Globus pallidus (tissue), 1 donor: Measurements from ENCODE around the gene DDIT4.
"Not testable (repeated sequence)": the region's sequence is repeated elsewhere in the genome, so short reads cannot be mapped to it uniquely, and the experiment has no call there.

Experiments
- DNase-seq: peaks from one replicate; pipeline ENCODE4 v3.0.0-alpha.2; 2015; ENCODE audit warnings: low spot score

Gene DDIT4

DNA sequence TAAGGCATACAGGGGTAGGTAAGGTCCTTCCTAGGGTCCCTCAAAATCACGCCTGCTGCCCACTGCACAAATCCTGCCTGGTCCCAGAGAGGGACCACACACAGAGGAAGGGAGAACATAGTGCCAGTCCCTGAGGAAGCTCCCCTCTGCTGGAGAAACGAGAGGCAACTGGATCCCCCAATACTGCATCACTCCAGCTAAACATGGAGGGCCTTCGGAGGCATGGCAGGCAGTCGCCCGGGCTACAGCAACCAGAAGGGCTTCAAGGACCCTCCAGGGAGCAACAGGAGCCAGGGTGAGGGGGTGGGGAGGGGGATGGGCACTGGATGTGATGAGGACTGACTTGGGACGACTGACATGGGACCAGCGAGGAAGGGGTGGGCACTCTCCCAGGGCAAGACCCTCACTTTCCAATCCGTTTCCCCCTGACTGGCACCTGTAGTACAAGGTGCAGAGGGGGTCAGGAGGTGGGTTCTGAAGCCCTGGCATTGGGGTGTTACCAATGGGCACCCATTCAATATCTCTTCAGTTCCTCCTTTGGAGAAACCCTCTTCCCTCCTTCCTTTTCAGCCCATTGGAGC is 21.7 kb downstream of the DDIT4 start:
- DNase-seq = no peak

GRCh38 chr10:72296829-72297280 is 23.1 kb downstream of the DDIT4 start:
- DNase-seq = not testable (repeated sequence)

- DNase-seq = peak; percentile 57
Observed at GRCh38 chr10:72297281-72297804, 23.6 kb downstream of the DDIT4 start.

DNA sequence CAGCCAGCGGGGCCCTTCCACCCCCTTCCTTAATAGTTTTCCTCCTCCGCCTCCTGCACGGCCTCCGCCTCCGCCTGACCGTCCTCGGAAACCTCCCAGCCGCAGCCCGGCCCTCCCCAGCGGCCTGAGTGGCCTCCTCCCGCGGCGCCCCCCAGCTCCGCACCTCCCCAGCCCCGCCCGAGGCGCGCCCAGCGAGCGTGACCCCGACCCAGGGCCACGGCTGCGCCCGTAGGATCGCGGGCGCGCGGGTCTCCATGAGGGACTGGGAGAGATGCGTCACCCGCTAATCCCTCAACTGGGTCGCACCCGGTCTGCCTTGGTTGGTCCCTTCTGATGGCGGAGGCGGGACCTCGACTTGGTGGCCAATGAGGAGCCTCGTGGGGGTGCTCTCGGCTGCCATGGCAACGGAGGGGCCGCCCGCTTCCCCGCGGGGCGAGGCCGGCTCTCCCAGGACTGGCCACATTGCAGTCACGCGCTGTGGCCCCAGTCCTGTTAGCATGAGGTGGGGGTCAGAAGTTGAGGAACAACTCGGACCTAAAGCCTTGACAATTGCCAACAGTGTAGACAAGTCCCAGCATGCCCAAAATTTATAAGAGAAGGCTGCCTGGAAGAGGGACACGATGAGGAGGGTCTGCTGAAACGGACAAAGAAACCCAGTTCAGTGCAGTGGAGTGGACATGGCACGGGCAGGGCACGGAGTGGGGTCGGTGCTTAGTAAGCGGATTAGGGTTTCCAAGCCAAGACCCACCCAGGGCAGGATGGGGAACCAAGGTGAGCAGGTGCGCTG is 24.3 kb downstream of the DDIT4 start:
- DNase-seq = peak; percentile 98

DNA sequence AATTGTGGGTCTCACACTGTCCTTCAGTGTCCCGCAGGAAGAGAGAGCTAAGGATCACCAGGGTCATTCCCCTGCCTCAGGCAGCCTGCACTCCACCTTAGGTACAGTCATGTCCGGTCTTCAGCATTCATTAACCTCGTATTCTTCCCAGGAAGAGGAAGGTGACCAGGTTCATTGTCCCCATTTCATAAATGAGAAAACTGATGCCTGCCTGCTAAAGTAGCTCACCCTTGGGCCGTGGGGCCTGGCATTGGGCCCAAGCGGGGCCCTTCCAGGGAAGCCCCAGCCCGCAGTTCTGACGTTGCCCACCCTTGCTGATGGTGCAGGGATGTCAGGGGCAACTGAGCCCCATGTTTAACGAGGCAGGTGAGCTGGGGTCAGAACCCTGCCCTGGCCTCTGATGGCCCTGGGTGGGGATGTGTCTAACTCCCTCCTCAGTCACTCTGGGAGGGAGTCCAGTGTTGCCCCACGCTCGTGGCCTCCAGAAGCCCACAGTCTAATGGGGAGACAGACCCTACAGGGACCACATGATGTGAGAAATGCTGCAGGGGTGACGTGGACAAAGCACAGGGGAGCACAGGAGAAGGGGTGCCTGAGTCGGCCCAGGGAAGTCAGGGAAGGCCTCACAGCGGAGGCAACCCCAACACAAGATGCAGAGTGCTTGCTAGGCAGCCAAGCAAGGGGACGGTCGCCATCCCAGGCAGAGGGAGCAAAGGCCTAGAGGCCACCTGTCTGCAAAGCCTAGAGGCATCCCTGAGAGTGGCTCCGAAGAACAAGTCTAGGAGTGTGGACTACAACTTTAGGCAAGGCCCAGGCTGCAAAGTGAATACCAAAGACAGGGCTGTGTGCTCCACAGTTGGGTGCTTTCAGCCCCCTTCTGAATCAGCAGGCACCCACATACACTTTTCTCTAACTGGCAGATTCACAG is 25.1 kb downstream of the DDIT4 start:
- DNase-seq = no peak

DNA sequence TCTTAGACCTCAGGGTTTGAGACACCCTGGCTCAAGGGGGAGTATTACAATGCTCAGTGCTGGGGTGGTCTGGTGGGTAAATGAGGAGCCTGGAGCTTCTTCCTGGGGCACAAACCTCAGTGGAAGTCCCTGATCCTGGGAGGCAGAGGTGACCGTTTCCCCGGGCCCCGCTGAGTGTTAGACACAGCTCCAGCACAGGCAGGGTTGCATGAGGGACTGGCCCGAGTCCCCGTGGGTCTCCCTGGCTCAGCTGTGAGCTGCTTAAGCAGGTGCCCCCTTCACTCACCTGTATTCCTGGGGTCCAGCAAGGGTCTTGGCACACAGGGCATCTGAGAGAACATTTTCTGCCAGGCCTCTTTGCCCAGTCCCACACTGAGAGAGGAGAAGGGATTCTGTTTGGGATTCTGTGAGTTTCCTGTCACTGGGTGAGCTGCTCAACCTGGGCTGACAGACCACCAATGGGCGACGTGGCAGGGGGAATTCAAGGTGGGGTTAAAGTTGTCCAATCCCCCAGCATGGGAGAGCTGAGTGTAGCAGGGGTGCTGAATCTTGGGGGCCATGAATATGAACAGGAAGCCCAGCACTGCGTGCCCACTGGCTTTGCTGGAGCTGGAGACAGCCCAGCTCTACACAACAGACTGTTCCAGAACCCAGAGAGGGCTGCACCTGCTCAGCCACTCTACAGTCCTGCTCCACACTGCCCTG is 29.9 kb downstream of the DDIT4 start:
- DNase-seq = no peak

DNA sequence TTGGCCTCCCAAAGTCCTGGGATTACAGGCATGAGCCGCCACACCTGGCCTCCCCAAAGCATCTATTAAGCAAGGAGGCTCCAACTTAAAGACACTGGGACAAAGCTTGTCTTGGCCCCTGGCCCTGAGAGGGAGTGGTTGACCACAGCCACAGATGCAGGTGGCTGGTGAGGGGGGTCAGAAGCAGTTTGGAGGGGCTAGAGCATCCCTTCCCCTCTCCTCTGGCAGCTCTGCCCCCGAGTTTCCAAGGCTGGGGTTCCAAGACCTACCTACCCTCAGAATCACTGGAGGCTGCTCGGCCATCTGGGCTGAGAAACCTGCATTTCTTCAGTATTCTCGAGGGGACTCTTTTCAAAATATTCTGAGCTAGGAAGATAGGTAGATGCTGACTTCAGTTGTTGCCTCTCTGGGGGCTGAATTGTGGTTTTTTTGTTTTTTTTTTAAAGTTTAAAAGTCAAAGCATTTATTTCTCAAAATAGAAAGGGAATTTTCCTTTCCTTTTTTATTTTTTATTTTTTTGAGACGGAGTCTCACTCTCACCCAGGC is 32.6 kb downstream of the DDIT4 start:
- no peak for DNase-seq

- DNase-seq = not testable (repeated sequence)
Observed at GRCh38 chr10:72307711-72308110, 34.0 kb downstream of the DDIT4 start.

DNA sequence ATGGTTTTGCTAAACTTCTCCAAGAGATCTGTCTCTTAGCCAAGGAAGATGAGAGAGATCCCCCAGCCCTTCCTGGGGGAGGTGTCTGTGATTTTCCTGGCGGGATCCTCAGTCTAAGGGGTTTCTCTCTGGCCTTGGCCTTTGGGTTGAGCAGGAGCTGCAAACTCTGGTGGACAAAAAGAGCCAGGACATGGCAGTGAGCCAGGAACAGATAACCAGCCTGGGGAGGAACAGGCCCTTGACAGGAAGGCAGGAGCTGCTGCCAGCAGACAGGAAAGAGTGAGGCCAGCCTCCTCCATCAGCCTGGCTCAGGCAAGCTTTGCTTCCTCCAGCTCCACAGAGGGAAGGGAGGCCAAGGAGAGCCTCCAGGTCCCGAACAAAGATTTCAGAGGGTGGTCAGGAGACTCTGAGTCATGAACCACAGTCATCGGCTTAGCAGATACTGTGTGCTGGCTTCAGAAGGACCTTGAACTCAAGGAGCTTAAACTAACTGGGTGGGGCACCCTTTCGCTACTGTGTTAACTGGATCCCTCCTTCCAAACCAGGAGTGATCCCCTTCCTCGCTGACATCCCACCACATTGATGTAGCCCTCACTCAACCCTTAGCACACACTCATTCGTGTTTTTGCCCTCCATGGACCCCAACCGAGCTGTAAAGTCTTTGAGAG is 34.7 kb downstream of the DDIT4 start:
- no peak for DNase-seq

GRCh38 chr10:72309290-72310240 is 35.8 kb downstream of the DDIT4 start:
- peak; percentile 80 for DNase-seq

GRCh38 chr10:72310241-72310633 is 36.5 kb downstream of the DDIT4 start:
- DNase-seq = no peak

- no peak for DNase-seq
Observed at GRCh38 chr10:72310636-72311035, 36.9 kb downstream of the DDIT4 start.

GRCh38 chr10:72311667-72312066 is 37.9 kb downstream of the DDIT4 start:
- no peak for DNase-seq

DNA sequence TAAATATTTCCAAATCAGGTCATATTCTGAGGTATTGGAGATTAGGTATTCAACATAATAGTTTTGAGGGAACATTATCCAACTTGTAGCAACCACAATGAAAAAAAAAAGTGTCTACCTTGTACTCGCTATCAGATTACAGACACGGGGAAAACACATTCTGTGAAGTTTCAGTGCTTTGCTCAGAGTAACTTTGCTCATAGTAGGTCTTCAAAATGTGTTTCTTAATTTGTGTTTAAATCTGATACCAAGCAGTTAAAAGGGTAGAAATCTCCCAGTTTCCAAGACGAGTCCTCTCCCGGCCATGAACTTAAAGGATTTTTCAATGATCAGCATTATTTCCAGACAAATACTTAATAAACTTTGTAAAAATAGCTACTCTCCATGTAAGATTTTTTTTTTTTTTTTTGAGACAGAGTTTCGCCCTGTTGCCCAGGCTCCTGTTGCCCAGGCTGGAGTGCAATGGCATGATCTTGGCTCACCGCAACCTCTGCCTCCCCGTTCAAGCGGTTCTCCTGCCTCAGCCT is 39.2 kb downstream of the DDIT4 start:
- no peak for DNase-seq

- DNase-seq = no peak
Observed at GRCh38 chr10:72314263-72314662, 40.5 kb downstream of the DDIT4 start.

- DNase-seq = no peak
Observed at GRCh38 chr10:72315054-72315453, 41.3 kb downstream of the DDIT4 start.

- no peak for DNase-seq
Observed at GRCh38 chr10:72315611-72316385, 42.1 kb downstream of the DDIT4 start.

DNA sequence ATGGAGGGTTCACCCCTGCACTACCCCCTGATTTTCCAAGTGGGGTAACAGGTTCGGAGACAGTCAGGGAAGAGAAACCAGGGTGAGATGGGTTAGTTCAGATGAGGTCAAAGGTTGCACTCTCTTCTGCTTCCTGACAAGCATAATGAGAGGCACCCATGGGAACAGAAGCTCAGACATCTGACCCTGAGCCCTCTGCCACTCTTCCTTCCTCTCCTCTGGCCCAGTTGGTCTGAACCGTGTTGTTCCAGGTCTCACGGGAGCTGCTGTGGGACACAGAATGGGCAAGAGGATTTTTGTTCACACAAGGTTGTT is 42.6 kb downstream of the DDIT4 start:
- DNase-seq = no peak
